HepG2 (cell line): ENCODE results near the gene ATP6V0D1. TPM values are rescaled to one million over a fixed set of nuclear protein-coding genes. Genes with fewer than 3 reads are reported as not detected.

ENCODE experiments used
- ARID5B ChIP-seq: IDR thresholded peaks from 2 replicates; pipeline ENCODE4 v1.4.0; 2020; ENCODE audit warnings: mild to moderate bottlenecking, missing genetic modification reagents
- ATRX ChIP-seq: sonication (generic); formaldehyde crosslinking; IDR thresholded peaks from 2 replicates; pipeline ENCODE4 v1.4.0; 2020; ENCODE audit warnings: missing genetic modification reagents, borderline replicate concordance
- CREM ChIP-seq, 2 experiments: sonication (generic) in 1 of 2; formaldehyde crosslinking in 1 of 2; IDR thresholded peaks; 2 replicates each; pipeline versions ENCODE4 v1.4.0 to v1.6.1; 2016 to 2020; ENCODE audit warnings: antibody characterized with exemption in 1 of 2, mild to moderate bottlenecking in 1 of 2, missing genetic modification reagents in 1 of 2
- POLR2G ChIP-seq: fragments of 200-400 bp; formaldehyde crosslinking; IDR thresholded peaks from 2 replicates; pipeline ENCODE4 v1.6.1; 2018; ENCODE audit warnings: mild to moderate bottlenecking, low read depth, low read length, moderate library complexity
- PREB ChIP-seq: sonication (generic); formaldehyde crosslinking; IDR thresholded peaks from 2 replicates; pipeline ENCODE4 v1.4.0; 2020; ENCODE audit warnings: missing genetic modification reagents
- RAD21 ChIP-seq: fragments of 450-650 bp; formaldehyde crosslinking; IDR thresholded peaks from 2 replicates; pipeline ENCODE4 v1.5.0; 2020; ENCODE audit warnings: mild to moderate bottlenecking
- RCOR2 ChIP-seq: IDR thresholded peaks from 2 replicates; pipeline ENCODE4 v1.6.1; 2016; ENCODE audit warnings: missing biosample characterization, missing genetic modification reagents
- RFXANK ChIP-seq: IDR thresholded peaks from 2 replicates; pipeline ENCODE4 v1.6.1; 2016
- ZNF121 ChIP-seq: sonication (generic); formaldehyde crosslinking; IDR thresholded peaks from 2 replicates; pipeline ENCODE4 v1.5.0; 2020; ENCODE audit warnings: mild to moderate bottlenecking, missing genetic modification reagents
- ZNF142 ChIP-seq: sonication (generic); formaldehyde crosslinking; IDR thresholded peaks from 2 replicates; pipeline ENCODE4 v1.4.0; 2020; ENCODE audit warnings: missing genetic modification reagents
- ZNF264 ChIP-seq: sonication (generic); formaldehyde crosslinking; IDR thresholded peaks from 2 replicates; pipeline ENCODE4 v1.4.0; 2020; ENCODE audit warnings: missing genetic modification reagents
- ZNF530 ChIP-seq: sonication (generic); formaldehyde crosslinking; IDR thresholded peaks from 2 replicates; pipeline ENCODE4 v1.5.0; 2020; ENCODE audit warnings: low read depth, mild to moderate bottlenecking, missing genetic modification reagents
- ZNF570 ChIP-seq: sonication (generic); formaldehyde crosslinking; IDR thresholded peaks from 2 replicates; pipeline ENCODE4 v1.4.0; 2020; ENCODE audit warnings: mild to moderate bottlenecking, missing genetic modification reagents, borderline replicate concordance
- polyA plus RNA-seq, 8 experiments: library from polyadenylated mRNA; depleted of rRNA in 3 of 8; stranded (reverse) in 7 of 8; unstranded in 1 of 8; fragments of >200 nt; fragmentation: Illumina TruSeq in 4 of 8; extraction: Trizol in 4 of 8; gene quantifications; 2 replicates each; pipeline versions ENCODE4 v1.2.1 to v1.2.3, GENCODE V29; 2011 to 2016; ENCODE audit warnings: low read depth in 4 of 8, missing spikeins in 1 of 8, mixed read lengths in 1 of 8; ENCODE audit not compliant: insufficient read depth in 1 of 8
- total RNA-seq, 5 experiments: library from RNA; depleted of rRNA; stranded (reverse); fragments of >200 nt; fragmentation: Illumina TruSeq; extraction: Trizol; gene quantifications; 2 replicates each; pipeline ENCODE4 v1.2.3, GENCODE V29; 2016; ENCODE audit warnings: low read depth in 1 of 5

ATP6V0D1 gene
- total and polyA plus RNA-seq, 2 of the 13 experiments (the other 11 are each of a cell fraction or from before 2014, with no cell fraction given): 51.1 to 61.3 TPM

- TF ChIP-seq ZNF142 (no peak), RFXANK (CRISPR knock-in tag) (no peak), ARID5B (CRISPR knock-in tag) (no peak; the same call in 1 of the 2 replicates), POLR2G (peak; percentile 73), ZNF570 (CRISPR knock-in tag) (no peak), ZNF264 (CRISPR knock-in tag) (no peak), ATRX (no peak), CREM (IDR thresholded peaks at IDR 0.05) (no peak), CREM (CRISPR knock-in tag; IDR thresholded peaks at IDR 0.05) (no peak), RAD21 (CRISPR knock-in tag) (peak; percentile 73; the same call in 1 of the 2 replicates), PREB (CRISPR knock-in tag) (0 out of 2 replicates have a peak, but pooled peaks have one; percentile 32), ZNF530 (no peak), ZNF121 (peak; percentile 51), RCOR2 (CRISPR knock-in tag) (no peak)
Measured at GRCh38 chr16:67430504-67430976, 50.4 kb downstream of the ATP6V0D1 start (continued).
